ENCODE data around the gene C2CD5.
"Not testable (repeated sequence)": the region's sequence is repeated elsewhere in the genome, so short reads cannot be mapped to it uniquely, and the experiment has no call there.

The C2CD5 gene

DNA sequence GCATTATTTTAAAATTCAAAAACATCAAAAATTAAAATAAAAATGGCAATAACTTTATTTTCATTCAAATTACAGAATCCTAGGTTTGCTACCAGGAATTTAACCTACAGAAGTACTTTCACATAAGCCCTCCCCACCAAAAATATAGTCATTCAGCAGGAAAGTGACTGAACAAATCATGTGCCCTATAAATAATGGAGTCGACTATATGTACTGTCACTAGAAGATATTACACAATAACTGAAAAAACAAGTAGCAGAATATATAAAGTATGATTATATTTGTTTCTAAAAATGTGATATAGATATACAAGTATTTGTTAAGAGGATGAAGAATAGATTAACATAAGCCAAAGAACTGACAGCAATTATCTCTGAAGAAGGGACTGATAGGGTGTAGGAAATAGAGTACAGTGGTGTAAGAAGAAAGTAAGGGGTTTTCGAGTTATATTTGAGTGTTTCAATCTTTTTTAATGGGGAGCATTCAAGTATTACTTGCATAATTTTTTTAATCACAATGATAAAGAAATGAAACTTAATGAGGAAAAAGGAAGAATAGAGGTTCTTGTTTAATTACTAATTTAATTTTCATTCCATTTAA is 7.9 kb downstream of the C2CD5 start:
- DNase-seq: no peak

DNA sequence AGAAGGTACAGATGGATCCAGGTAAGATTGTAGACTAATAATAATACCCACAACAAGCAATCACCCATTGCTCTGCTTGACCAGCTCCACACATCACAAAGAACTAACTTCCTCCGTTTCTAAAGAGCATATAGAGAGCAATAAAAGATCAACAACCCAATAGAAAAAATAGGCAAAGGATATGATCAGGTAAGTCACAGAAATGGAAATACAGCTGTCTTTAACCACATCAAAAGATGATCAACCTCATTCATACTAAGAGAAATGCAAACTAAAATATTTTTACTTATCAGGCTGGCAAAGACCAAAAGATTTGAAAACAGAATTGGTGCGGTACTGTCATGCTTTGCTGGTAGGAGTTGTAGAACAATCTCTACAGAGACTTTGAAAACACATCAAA is 8.9 kb downstream of the C2CD5 start:
- no peak for DNase-seq

DNA sequence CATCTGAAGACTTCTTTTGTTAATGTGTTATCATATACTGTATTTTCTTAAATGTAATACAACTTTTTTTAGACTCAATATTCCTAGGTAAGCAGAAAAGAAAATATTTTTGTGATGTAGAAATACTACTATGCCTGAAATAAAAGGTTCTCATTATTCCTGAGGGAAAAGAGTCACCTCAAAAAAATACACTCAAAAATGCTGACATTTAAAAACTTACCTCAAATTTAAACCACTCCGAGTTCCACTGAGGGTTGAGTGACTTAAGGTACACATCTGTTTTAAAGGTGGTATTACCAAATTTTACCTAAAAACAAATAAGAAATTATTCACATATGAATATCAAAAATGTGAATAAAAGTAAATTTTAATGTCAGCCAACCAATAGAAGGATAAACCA is 9.3 kb downstream of the C2CD5 start:
- DNase-seq: no peak

DNA sequence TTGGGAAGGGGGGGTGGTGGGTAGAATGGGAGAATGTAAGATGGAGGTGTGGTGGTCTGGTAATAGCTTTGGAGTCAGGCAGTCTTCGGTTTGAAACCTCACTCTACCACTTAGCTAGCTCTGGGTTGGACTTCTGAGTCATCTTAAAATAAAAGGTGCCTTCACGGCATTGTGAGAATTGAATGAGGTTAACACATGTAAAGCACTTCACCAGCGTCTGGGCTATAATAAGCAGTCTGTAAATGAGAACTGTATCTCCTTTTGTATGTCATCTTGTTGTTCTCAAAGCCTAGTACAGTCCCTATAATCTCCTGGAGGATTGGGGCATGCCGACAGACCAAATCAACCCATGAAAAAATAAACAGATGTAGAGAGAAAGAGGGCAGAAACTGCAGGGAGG is 11.2 kb downstream of the C2CD5 start:
- no peak for DNase-seq

DNA sequence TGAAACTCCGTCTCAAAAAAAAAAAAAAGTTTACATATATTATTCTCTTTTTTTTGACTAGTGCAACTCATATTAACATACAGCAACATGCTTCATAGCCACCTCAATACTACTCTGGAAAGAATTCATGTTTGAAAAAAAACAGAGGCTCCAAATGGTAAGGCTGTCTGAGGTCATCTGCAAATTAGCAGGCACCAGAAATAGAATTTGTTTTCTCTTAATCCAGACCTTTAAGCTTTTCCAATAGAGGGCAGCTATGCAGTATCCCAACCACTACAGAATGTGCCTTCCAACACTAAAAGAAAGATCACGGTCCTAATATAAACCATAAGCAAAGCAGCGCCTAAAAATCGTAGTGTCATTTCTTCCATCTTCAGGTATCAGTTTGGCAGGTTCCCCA is 12.0 kb downstream of the C2CD5 start:
- DNase-seq: no peak

DNA sequence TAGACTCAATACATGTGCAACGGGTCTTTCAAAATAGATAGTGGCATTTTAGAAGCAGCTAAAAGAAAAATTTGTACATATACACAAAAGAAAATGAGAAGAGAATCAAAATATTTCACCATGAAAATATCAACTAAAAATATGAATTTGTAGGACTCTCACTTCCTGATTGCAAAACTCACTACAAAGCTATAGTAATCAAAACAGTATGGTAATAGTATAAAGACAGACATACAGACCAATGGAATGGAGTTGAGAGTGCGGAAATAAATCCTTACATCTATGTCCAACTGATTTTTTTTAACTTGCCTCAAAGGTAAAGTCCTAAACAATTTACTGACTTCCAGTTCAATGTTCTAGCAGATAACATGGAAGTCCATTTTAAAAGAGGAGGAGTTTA is 13.1 kb downstream of the C2CD5 start:
- DNase-seq: no peak

DNA sequence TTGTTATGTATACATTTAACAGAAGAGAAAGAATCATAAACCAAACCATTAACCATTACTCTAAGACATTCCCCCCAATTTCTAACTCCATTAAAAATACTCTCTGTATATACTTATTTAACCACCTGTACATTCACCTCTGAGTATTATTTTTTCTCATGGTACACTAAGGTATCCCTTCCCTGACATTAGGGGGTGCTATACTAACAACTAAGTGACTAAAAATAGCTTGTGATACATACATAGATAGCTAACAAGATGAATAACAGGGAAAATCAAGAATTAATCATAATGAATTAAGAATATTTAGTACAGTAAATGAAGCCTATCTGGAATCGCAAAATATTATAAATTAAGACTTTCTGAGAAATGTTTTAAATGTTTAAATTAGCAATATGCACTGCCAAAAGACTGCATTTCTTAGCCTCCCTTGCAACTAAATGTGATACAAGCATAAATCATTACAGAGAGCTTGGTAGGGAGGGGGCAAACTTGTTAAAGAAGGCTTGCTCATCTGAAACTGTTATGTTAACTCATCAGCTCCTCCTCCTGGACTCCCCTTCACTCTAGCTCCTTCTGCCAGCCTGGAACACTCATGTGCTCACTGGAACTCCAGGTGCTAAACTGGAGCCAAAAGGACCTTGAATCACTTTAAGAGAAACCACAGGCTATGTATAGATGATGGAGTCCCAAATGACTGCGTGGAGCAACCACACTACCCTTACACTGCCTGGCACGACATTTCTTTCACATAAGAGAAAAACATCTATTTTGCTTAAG is 14.9 kb downstream of the C2CD5 start:
- DNase-seq: no peak

DNA sequence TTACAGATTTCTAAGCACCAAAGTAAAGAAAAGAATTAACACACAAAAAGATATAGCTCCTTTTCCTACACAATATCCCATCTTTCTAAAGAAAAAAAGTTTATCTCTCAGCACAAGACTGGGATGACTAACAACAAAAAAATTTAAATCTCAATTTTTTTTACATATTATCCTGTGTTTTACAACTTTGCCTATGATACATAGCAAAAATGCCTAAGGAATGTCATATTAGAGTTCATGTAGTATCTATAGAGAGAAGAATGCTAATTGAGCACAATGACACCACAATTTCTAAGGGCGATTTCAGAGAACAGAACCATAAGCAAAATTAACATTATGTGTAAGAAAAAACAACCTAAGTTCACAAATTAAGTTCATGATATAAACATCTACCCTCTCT is 16.3 kb downstream of the C2CD5 start:
- no peak for DNase-seq

DNA sequence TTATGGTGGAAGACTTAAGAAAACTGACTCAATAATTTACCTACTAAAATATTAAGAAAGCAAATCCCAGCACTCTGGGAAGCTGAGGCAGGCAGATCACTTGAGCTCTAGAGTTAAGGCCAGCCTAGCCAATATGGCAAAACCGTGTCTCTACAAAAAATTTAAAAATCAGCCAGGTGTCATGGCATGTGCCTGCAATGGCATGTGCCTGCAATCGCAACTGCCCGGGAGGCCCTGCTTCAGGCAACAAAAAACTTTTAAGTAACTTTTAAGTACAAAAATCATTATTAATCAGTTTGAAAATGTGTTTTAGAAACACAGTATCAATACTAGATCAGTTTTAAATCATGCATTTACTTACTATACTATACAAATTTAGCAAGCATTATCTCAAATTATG is 17.5 kb downstream of the C2CD5 start:
- DNase-seq: no peak

DNA sequence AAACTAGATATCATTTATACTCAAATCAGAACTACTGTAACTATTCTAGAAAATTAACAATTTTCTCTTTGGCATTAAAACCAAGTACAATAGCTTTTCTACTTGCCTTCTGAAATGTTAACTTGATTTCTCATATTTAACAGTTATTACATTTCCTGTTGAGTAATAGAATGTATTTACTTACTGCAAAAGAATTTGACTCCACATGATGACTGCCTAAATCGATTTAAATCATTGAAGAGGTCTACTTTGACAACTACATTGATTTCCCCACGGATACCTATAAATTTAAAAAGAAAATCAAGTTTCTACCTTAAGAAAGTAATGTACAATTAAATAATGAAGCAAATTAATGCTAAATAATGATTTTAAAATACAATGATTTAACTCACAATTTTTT is 18.9 kb downstream of the C2CD5 start:
- no peak for DNase-seq

DNA sequence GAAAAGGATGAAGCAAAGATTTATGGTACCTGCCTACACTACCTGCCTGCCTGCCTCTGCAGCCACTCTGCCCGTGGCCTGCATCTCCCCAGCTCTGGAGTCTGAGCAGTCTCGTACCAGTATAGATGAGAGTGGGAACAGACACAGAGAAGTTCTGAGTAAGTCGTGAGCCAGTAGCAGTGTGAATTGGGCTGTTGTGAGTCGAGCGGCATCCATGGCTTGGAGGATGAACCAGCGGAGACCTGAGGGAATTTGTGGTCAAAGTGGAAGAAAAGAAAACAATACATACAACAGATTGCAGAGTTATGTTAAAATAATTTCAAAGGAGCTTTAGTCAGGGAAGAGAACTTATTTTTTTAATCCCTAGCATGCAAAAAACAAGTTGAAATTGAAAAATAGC is 25.3 kb downstream of the C2CD5 start:
- DNase-seq: no peak

DNA sequence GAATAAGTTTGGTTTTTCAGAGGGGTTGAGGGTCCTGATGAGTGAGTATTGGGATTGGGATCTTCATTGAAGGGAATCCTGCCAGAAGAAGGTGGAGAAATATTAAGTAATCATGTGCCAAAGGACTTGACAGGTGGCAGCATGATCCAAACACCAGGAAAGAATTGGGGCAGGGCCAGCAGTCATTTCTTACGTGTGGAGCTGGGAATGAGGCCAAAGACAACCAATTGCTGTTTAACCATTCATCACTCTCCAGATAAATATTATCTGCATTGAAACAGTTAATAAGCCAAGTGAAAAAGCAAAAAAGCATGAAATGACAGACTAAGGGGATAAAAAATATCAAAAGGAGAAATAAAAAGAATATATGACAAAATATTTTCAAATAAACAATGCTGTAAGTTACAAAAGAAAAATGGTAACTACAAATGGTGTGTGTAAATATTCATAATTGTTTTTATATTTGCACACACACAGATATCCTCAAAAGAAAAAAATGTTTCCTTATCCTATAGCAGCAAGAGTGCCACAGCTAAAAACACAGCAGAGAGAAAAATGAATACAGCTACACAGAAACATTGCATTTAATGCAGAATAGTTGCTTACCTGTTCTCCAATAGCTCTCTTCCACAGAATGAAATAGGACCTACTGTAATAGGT is 26.2 kb downstream of the C2CD5 start:
- no peak for DNase-seq

DNA sequence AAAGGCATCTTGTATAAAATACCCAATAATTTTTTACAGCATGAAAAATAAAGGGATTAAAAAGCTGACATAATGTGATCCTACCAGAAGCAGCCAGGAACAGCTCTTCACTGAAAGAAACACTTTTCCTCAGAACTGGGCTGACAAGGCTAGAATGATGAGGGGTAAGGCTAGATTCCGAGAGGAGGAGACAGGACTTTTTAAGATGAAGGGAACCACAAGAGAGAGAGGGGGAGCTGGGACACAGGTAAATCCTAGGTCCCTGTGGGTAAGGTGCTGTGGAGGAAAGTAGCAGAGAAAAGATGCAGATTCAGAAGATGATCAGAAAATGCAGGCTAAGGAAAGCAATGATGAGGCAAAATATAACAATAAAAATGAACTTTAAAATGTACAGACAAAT is 29.5 kb downstream of the C2CD5 start:
- no peak for DNase-seq

DNA sequence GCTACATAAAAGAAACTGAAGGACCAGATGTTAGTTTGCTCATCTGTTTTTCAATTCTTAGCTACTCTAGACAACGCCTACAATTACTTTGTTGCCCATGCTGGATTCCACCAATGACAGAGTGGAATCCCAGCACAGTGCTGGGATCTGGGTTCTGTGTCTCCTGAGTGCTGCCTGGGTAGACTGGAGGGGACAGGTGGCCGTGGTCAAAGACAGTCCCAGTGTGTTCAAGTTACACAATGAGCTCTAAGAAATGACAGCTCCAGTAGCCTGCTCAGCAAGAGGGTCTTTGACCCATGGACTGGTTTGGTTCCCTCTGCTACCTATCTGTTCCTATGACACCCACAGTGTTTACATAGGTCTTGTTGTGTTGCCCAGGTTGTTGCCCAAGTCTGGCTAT is 38.5 kb downstream of the C2CD5 start:
- DNase-seq: no peak

DNA sequence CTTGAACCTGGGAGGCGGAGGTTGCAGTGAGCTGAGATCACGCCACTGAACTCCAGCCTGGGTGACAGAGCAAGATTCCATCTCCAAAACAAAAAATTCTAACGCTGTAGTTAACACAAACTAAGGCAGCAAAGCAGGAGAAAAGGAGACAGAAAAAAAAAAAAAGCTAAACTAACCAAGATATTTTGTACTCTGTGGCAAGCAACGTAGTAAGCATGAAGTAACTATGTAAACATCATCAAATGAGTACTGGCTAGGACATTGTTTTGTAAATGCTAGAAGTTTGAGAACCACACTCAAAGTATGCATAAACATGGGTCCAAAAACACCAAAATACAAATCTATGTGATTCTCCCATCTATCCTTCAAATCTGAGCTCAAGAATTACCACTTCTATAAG is 44.2 kb downstream of the C2CD5 start:
- DNase-seq: no peak

DNA sequence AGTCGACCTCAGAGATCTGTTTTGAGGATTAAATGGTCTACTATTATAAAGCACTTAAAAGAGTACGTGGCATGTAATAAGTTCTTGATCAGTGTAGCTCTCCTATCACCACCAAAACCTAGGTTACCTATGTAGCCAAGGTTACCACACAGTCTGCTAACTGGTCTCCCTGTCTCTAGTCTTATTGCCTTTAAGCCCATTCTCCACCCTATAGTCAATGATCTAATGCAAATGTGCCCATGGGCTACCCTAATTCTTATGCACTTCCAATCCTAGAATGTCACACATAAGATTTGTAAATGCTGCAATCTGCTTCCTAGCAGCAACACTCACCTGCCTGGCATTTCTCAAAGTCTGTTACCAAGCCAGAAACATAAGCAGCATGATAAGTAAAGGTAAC is 44.9 kb downstream of the C2CD5 start:
- no peak for DNase-seq

DNA sequence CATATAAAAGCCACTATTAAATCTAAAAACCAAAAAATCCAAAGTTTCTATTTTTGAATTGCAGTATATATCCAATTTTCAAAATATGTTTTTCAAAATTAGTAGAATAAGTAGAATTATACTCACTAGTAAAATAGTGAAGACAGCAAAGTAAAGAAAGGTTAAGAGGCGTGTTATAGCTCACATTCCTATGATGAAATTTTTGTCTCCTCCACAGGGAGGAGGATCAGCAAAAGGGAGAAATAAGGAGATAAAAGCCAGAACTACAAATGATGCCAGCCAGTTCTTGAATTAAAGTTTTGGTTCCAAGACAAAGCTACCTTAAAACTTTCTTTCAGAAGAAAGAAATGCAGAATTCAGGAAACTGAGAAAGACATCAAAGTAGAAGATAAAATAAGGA is 50.0 kb downstream of the C2CD5 start:
- DNase-seq: no peak

DNA sequence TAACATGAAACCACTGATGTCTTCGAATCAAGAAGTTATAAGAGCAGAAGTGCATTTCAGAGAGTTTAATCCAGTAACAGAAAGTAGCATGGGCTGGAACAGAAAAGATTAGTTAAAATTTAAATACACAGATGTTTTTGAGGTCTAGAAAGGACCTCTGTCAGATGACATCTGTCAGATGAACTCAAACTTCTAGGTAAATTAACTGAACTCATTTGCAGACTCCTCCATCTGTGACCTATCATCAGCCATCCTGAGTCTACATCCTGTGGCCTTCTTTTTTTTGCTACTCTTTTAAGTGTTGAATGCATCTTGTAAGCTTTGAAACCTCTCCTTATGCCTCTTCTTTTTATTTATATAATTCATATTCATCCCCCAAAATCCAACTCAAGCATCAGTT is 53.3 kb downstream of the C2CD5 start:
- no peak for DNase-seq

DNA sequence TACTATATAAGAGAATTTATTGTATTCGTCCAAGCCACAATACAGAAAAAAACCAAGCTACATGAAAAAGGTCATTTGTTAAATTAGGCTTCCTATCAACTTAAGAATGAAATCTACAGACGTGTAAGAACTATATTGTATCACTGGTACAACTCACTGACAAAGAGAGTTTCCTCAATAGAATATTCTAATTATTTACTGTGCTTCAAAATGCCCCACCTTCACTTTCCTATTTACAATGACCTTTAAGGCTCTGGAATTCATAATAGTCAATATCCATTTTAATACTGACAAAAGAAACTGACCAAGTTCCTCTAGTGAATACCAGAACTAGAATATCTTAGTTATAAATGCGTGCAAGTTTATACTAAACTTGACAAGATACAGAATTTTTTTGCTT is 55.9 kb downstream of the C2CD5 start:
- no peak for DNase-seq

DNA sequence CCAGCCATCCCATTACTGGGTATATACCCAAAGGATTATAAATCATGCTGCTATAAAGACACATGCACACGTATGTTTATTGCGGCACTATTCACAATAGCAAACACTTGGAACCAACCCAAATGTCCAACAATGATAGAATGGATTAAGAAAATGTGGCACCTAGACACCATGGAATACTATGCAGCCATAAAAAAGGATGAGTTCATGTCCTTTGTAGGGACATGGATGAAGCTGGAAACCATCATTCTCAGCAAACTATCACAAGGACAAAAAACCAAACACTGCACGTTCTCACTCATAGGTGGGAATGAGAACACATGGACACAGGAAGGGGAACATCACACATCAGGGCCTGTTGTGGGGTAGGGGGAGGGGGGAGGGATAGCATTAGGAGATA is 56.7 kb downstream of the C2CD5 start:
- DNase-seq: not testable (repeated sequence)

DNA sequence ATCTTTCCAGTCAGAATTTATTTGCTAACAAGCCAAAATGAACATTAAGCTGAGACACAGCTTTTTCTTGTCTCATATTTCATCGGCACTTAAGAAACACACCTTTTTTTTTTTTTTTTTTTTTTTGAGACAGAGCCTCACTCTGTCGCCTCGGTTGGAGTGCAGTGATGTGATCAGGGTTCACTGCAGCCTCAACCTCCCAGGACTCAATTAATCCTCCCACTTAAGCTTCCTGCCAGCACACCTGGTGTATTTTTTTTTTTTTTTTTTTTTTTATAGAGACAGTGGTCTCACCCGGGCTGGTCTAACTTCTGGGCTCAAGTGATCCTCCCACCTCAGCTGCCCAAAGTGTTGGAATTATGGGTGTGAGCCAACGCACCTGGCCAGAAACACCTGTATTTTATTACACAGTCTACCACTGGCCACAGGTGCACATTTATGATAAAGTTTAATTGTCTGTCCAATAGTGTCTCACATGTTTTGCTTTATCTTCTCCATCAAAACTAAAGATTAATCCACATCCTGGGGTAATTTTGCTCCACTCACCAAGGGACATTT is 62.7 kb downstream of the C2CD5 start:
- no peak for DNase-seq

DNA sequence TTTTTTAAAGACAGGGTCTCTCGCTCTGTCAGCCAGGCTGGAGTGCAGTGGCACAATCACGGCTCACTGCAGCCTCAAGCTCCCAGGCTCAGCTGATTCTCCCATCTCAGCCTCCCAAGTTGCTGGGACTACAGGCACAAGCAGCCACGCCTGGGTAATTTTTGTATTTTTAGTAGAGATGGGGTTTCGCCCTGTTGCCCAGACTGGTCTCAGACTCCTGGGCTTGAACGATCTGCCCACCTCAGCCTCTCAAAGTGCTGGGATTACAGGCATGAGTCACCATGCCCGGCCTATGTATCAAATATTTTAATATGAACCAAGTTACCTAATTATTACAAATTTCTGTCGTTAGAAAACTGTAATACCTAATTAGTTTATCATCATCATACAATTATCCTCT is 63.5 kb downstream of the C2CD5 start:
- not testable (repeated sequence) for DNase-seq

DNA sequence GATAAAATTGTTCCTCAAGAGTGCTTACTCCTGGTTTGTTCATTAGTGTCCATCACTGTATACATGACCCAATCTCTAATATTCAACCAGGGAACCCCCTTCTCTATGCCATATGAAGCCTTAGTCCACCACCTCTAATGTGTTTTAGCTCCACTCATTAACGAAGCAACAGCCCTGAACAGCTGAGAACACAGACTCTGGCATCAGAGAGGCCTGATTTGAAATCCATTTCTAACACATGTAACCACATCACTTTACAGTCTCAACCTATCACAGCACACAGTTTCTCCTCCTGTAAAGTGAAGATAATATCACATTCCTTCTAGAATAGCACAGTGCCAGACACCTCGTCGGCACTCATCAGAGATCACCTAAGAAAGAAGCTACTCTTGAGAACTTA is 64.3 kb downstream of the C2CD5 start:
- no peak for DNase-seq

DNA sequence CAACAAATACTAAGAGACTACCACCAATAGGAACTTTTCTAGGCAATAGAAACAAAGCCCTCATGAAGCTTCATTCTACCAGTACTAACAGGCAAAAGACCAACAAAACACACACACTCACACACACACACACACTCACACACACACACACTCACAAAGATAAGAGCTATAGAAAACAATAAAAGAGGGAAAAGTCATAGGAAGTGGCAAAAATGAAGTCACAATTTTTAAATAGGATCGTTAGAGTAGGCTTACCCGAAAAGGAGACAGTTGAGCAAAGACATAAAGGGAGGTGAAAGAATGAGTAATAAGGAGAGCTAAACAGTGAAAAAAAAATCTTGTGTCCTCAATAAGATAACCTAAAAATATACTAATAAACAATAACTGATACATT is 66.5 kb downstream of the C2CD5 start:
- no peak for DNase-seq

Data from activated CD4-positive, CD25-positive, alpha-beta regulatory T cell (primary cell).